K562 (cell line): ENCODE data around the gene RAB31. TPM values are rescaled to one million over a fixed set of nuclear protein-coding genes. Genes with fewer than 3 reads are reported as not detected.
A peak's percentile ranks its signal among the peaks of the same experiment; 100 is the strongest.

ENCODE experiments used
- ATF2 ChIP-seq: sonication (generic); formaldehyde crosslinking; IDR thresholded peaks from 2 replicates; pipeline ENCODE4 v1.8.1; 2022; ENCODE audit warnings: missing genetic modification reagents
- BACH1 ChIP-seq: fragments of 200-800 bp; sonication (Bioruptor generic); IDR thresholded peaks from 2 replicates; pipeline ENCODE4 v1.6.1; 2016; ENCODE audit warnings: missing genetic modification characterization, missing compliant biosample characterization
- CEBPB ChIP-seq: fragments of 450-650 bp; IDR thresholded peaks from 2 replicates; pipeline ENCODE4 v1.6.1; 2016; ENCODE audit warnings: missing genetic modification characterization, missing compliant biosample characterization
- CTBP1 ChIP-seq: fragments of 450-650 bp; IDR thresholded peaks from 2 replicates; pipeline ENCODE4 v1.6.1; 2016; ENCODE audit warnings: borderline replicate concordance
- CTCF ChIP-seq, 3 experiments: IDR thresholded peaks in 2 of 3; conservative IDR thresholded peaks in 1 of 3; 2 replicates each; pipeline ENCODE4 v1.5.1; 2011 to 2012; ENCODE audit warnings: low read length in 3 of 3, mild to moderate bottlenecking in 3 of 3, control low read depth in 2 of 3, improper control_type of control experiment in 1 of 3, inconsistent platforms in 1 of 3, low read depth in 1 of 3, mixed read lengths in 1 of 3, moderate library complexity in 1 of 3; ENCODE audit not compliant: insufficient read depth in 2 of 3
- DMBX1 ChIP-seq: fragments of 250-450 bp; sonication (Bioruptor Pico); IDR thresholded peaks from 2 replicates; pipeline ENCODE4 v1.8.0; 2022; ENCODE audit warnings: inconsistent platforms, mild to moderate bottlenecking, moderate library complexity, borderline replicate concordance
- E2F1 ChIP-seq: sonication (generic); formaldehyde crosslinking; IDR thresholded peaks from 2 replicates; pipeline ENCODE4 v1.8.1; 2023; ENCODE audit warnings: mild to moderate bottlenecking, missing genetic modification reagents, moderate library complexity
- ELF1 ChIP-seq: fragments of 200-800 bp; sonication (Bioruptor generic); IDR thresholded peaks from 2 replicates; pipeline ENCODE4 v1.6.1; 2016; ENCODE audit warnings: missing genetic modification characterization, missing compliant biosample characterization
- FOXJ2 ChIP-seq: fragments of 200-800 bp; sonication (Bioruptor generic); IDR thresholded peaks from 2 replicates; pipeline ENCODE4 v1.6.1; 2016; ENCODE audit warnings: missing genetic modification characterization, missing compliant biosample characterization
- HMGN3 ChIP-seq: IDR thresholded peaks from 2 replicates; pipeline ENCODE4 v1.6.1; 2011; ENCODE audit warnings: borderline replicate concordance, low read depth, mild to moderate bottlenecking, mixed read lengths, low read length; ENCODE audit not compliant: insufficient read length; ENCODE audit errors: extremely low read depth
- MYC ChIP-seq, 2 experiments: fragments of 250-450 bp in 1 of 2; sonication (Bioruptor Pico) in 1 of 2; IDR thresholded peaks; 2 replicates each; pipeline versions ENCODE4 v1.5.1 to v1.6.1; 2012 to 2021; ENCODE audit warnings: low read depth in 2 of 2, borderline replicate concordance in 1 of 2, improper control_type of control experiment in 1 of 2, low read length in 1 of 2, mild to moderate bottlenecking in 1 of 2, moderate library complexity in 1 of 2
- PRDM10 ChIP-seq: fragments of 450-650 bp; IDR thresholded peaks from 2 replicates; pipeline ENCODE4 v1.6.1; 2018; ENCODE audit not compliant: partially characterized antibody
- PTRF ChIP-seq: fragments of 450-650 bp; IDR thresholded peaks from 2 replicates; pipeline ENCODE4 v1.6.1; 2016; ENCODE audit warnings: mild to moderate bottlenecking, missing genetic modification characterization, missing compliant biosample characterization
- TEAD1 ChIP-seq, 2 experiments: fragments of 450-650 bp in 1 of 2; sonication (generic) in 1 of 2; formaldehyde crosslinking; IDR thresholded peaks; 2 replicates each; pipeline versions ENCODE4 v1.4.0 to v1.8.0; 2020 to 2022; ENCODE audit warnings: mild to moderate bottlenecking in 2 of 2, missing genetic modification reagents in 1 of 2
- TSC22D4 ChIP-seq: fragments of 450-650 bp; IDR thresholded peaks from 2 replicates; pipeline ENCODE4 v1.6.1; 2016; ENCODE audit warnings: missing genetic modification characterization, missing biosample characterization, control low read depth
- ZNF121 ChIP-seq: sonication (generic); formaldehyde crosslinking; conservative IDR thresholded peaks from 2 replicates; pipeline ENCODE4 v1.8.0; 2022; ENCODE audit warnings: missing genetic modification reagents
- ZNF133 ChIP-seq: fragments of 250-450 bp; sonication (Bioruptor Pico); IDR thresholded peaks from 2 replicates; pipeline ENCODE4 v1.4.0; 2020; ENCODE audit warnings: mild to moderate bottlenecking
- ZNF778 ChIP-seq: fragments of 450-650 bp; formaldehyde crosslinking; IDR thresholded peaks from 2 replicates; pipeline ENCODE4 v1.4.0; 2020; ENCODE audit warnings: mild to moderate bottlenecking, moderate library complexity
- polyA plus RNA-seq, 8 experiments: library from polyadenylated mRNA; depleted of rRNA in 4 of 8; stranded (reverse) in 5 of 8; unstranded in 3 of 8; fragments of >200 nt; fragmentation: Nextera tagmentation in 2 of 8; fragmentation: Illumina TruSeq in 1 of 8; extraction: Ambion mirVana in 2 of 8; extraction: Trizol in 1 of 8; gene quantifications; 2 replicates each; pipeline versions ENCODE4 v1.2.1 to v1.2.3, GENCODE V29; 2011 to 2014; ENCODE audit warnings: inconsistent platforms in 1 of 8, missing spikeins in 1 of 8
- total RNA-seq, 7 experiments: library from RNA; depleted of rRNA in 6 of 7; stranded (reverse); fragments of >200 nt in 6 of 7; fragmentation: Illumina TruSeq in 2 of 7; extraction: Trizol in 2 of 7; gene quantifications; 2 replicates each; pipeline versions ENCODE4 v1.2.1 to v1.2.3, GENCODE V29; 2011 to 2021; ENCODE audit warnings: low replicate concordance in 1 of 7

Gene RAB31
- total and polyA plus RNA-seq, 9 of the 15 experiments (the other 6 are each of a cell fraction or from before 2014, with no cell fraction given): 20.7 to 70.4 (median 41.3) TPM

GRCh38 chr18:9673296-9674251 is 34.5 kb upstream of the RAB31 start (continued):
- TF ChIP-seq CTCF (IDR thresholded peaks at IDR 0.05 in 2 of 3, conservative IDR thresholded peaks at IDR 0.05 in 1 of 3; ENCODE audit: insufficient read depth in 2 of 3, low read depth in 1 of 3, low read length in 3 of 3) (peak; percentile 54 to 76 (median 63)), PTRF (tag) (no peak), CEBPB (peak; percentile 75), ZNF121 (CRISPR knock-in tag) (no peak), BACH1 (tag) (no peak), FOXJ2 (tag) (no peak), HMGN3 (no peak), CTBP1 (0 out of 2 replicates have a peak, but pooled peaks have one; percentile 52), TSC22D4 (tag) (no peak), ELF1 (no peak), TEAD1 (CRISPR knock-in tag; IDR thresholded peaks at IDR 0.05) (0 out of 4 replicates have a peak, but pooled peaks of 1 of the 2 experiments have one; percentile 20), E2F1 (CRISPR knock-in tag) (no peak), DMBX1 (CRISPR knock-in tag) (no peak), ZNF133 (CRISPR knock-in tag) (no peak), ZNF778 (CRISPR knock-in tag) (no peak), PRDM10 (no peak), MYC (IDR thresholded peaks at IDR 0.05; ENCODE audit: low read depth, low read length) (peak; percentile 53; the same call in 1 of the 2 replicates), MYC (CRISPR knock-in tag; IDR thresholded peaks at IDR 0.05; ENCODE audit: borderline replicate concordance, low read depth) (no peak), ATF2 (CRISPR knock-in tag) (no peak)
